ENCODE data around the gene SCRG1. TPM values are rescaled to one million over a fixed set of nuclear protein-coding genes. Genes with fewer than 3 reads are reported as not detected.
A peak's percentile ranks its signal among the peaks of the same experiment; 100 is the strongest.

SCRG1 gene
- total and polyA plus RNA-seq, 4 donors: 0.06 to 0.64 (median 0.13) TPM

- TF ChIP-seq CTCF (IDR thresholded peaks at IDR 0.05; ENCODE audit: control extremely low read depth, extremely low read depth): no peak
- DNase-seq: peak; percentile 84 to 89 (median 89)
- peaks cover 0 to 5% (median 0%) of the 10 kb centered on the region in 4 donors for H3K36me3 ChIP-seq (ENCODE audit: control insufficient read depth in 4 of 4, insufficient read depth in 4 of 4, low read length in 4 of 4)
- ATAC-seq (ENCODE audit: insufficient read depth, low FRiP score): peak; percentile 29
- H3K9ac ChIP-seq (ENCODE audit: insufficient read depth in 1 of 2, low read length in 2 of 2): peak overlapping the region; percentile 48 to 84
- peak overlapping the region; percentile 67 to 82 for H3K27ac ChIP-seq (ENCODE audit: low read depth in 1 of 2, low read length in 1 of 2)
- H3K9me3 ChIP-seq (ENCODE audit: control insufficient read depth in 4 of 4, insufficient read depth in 3 of 4, low read length in 3 of 4): no peaks in the 10 kb centered on the region
- no peaks in the 10 kb centered on the region for H3K27me3 ChIP-seq (ENCODE audit: control insufficient read depth in 3 of 3, insufficient read depth in 3 of 3, low read length in 2 of 3)
- H3K4me3 ChIP-seq: peak overlapping the region; percentile 83
- WGBS, 2 donors: 0 to 1% methylated on average over 57 to 68 of the region's 68 CpGs
- peaks cover 0 to 10% (median 0%) of the 10 kb centered on the region in 5 donors for H3K4me1 ChIP-seq (ENCODE audit: control insufficient read depth in 5 of 5, insufficient read depth in 5 of 5, low read length in 5 of 5)
These were observed 27.4 kb downstream of the SCRG1 start for GRCh38 chr4:173371292-173372192.

GRCh38 chr4:173370477-173371291 lies 28.2 kb downstream of the SCRG1 start, which contains the start of gene SAP30:
Gene SAP30 (plus strand): TSS chr4:173370954. CDS start chr4:173371183, 229 bp downstream.
- peak within 1 kb of the TSS; percentile 95 to 99 for H3K27ac ChIP-seq (ENCODE audit: low read depth in 1 of 2, low read length in 1 of 2)
- no peaks in the 10 kb centered on the region for H3K9me3 ChIP-seq (ENCODE audit: control insufficient read depth in 4 of 4, insufficient read depth in 3 of 4, low read length in 3 of 4)
- H3K4me1 ChIP-seq (ENCODE audit: control insufficient read depth in 5 of 5, insufficient read depth in 5 of 5, low read length in 5 of 5): peaks cover 0 to 10% (median 0%) of the 10 kb centered on the region in 5 donors
- 0% methylated on average over 54 to 72 of the region's 72 CpGs for WGBS, 2 donors
- DNase-seq (peak; percentile 99 to 100 (median 100)), ATAC-seq (ENCODE audit: insufficient read depth, low FRiP score) (peak; percentile 94)
- TF ChIP-seq CTCF (IDR thresholded peaks at IDR 0.05; ENCODE audit: control extremely low read depth, extremely low read depth): no peak
- H3K9ac ChIP-seq (ENCODE audit: insufficient read depth in 1 of 2, low read length in 2 of 2): peak within 1 kb of the TSS; percentile 48 to 84
- H3K4me3 ChIP-seq: peak within 1 kb of the TSS; percentile 83
- H3K36me3 ChIP-seq (ENCODE audit: control insufficient read depth in 4 of 4, insufficient read depth in 4 of 4, low read length in 4 of 4): peaks cover 0 to 3% (median 0%) of the 10 kb centered on the region in 4 donors
- no peaks in the 10 kb centered on the region for H3K27me3 ChIP-seq (ENCODE audit: control insufficient read depth in 3 of 3, insufficient read depth in 3 of 3, low read length in 2 of 3)

GRCh38 chr4:173370130-173370476 lies 28.8 kb downstream of the SCRG1 start:
- no peak for TF ChIP-seq CTCF (IDR thresholded peaks at IDR 0.05; ENCODE audit: control extremely low read depth, extremely low read depth)
- peak overlapping the region; percentile 69 for H3K4me3 ChIP-seq
- no peaks in the 10 kb centered on the region for H3K9me3 ChIP-seq (ENCODE audit: control insufficient read depth in 4 of 4, insufficient read depth in 3 of 4, low read length in 3 of 4)
- peaks cover 0 to 2% (median 0%) of the 10 kb centered on the region in 4 donors for H3K36me3 ChIP-seq (ENCODE audit: control insufficient read depth in 4 of 4, insufficient read depth in 4 of 4, low read length in 4 of 4)
- H3K4me1 ChIP-seq (ENCODE audit: control insufficient read depth in 5 of 5, insufficient read depth in 5 of 5, low read length in 5 of 5): peaks cover 0 to 10% (median 0%) of the 10 kb centered on the region in 5 donors
- H3K9ac ChIP-seq (ENCODE audit: insufficient read depth in 1 of 2, low read length in 2 of 2): peak overlapping the region; percentile 44 to 56
- H3K27ac ChIP-seq (ENCODE audit: low read depth in 1 of 2, low read length in 1 of 2): peak overlapping the region; percentile 95 to 99
- ATAC-seq (ENCODE audit: insufficient read depth, low FRiP score) (peak; percentile 0), DNase-seq (no peak)
- H3K27me3 ChIP-seq (ENCODE audit: control insufficient read depth in 3 of 3, insufficient read depth in 3 of 3, low read length in 2 of 3): no peaks in the 10 kb centered on the region
- WGBS, 2 donors: 0 to 1% methylated on average over 14 of the region's 14 CpGs

Measured in lung (tissue), 12 donors.